Hepatic stellate cell (primary cell): ENCODE measurements around the gene TBC1D2B.

ENCODE experiments used
- DNase-seq: peaks from one replicate; pipeline ENCODE4 v3.0.0; 2011; ENCODE audit warnings: low spot score

Gene TBC1D2B

DNA sequence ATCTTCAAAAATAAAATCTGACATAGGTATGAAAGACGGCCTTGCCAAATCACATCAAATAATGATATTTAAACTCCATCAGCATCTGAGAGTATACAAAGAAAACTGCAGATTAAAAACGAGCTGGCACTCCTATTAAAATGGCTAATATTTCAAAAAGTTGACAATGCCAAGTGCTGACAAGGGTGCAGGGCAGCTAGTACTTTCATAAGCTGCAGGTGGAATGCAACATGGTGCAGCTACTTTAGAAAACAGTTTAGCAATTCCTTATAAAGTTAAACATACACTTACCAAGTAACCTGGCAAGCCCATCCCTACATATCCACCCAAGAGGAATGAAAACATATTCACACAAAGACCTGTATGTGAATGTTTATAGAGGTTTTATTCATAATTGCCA is 23.0 kb downstream of the TBC1D2B start:
- no peak for DNase-seq

DNA sequence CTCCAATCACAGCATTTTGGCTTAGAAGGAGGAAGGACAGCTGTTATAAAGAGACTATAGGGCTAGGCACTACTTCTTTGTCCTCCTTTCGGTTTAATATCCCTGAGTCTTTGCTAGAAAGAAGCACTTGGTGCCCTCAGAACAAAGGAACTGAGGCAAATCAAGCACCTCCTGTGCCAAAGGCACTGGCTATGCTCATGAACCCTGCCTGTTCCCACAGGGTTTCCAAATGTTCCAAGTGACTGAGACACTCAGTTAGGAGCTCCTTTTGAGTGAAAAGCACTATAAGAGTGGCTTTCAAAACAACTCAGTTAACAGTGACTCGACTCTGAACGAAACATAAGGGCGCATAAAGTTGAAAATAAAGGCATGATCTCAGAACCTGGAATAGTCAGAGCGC is 25.0 kb downstream of the TBC1D2B start:
- no peak for DNase-seq

DNA sequence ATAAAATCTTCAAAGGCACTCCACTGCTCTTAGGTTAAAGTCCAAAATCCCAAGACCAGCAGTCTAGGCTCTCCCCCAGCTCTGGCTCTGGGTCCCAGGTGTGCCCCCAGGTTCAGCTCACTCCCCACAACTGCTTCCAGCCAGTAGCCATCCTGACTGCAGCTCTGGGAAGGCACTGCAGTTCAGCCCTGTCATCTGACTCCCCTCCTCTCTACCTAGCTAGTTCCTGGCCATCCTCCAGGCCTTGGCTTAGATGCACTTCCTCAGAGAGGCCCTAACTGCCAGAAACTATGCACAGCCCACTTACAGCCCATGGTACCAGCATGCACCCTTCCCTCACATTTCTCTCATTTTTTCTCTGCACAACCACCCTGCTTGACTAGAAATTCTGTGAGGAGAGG is 25.5 kb downstream of the TBC1D2B start:
- no peak for DNase-seq

DNA sequence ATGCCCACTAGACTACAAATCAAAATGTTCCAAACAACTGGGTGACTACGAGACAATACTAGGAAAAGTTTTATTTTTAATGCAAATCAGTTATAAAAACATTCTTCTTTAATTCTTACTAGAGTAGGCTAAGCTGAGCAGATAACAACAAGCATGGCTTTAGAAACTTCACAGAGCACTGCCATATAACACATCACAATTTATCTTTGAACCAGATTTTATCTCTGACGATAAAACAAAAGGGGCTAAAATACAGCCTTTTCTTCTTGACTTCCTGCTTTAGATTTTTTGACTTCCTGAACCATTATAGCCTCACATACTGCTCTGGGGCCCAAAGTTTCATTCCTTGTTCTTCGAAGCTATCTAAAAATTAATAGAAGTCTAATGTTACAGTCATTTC is 25.9 kb downstream of the TBC1D2B start:
- no peak for DNase-seq

DNA sequence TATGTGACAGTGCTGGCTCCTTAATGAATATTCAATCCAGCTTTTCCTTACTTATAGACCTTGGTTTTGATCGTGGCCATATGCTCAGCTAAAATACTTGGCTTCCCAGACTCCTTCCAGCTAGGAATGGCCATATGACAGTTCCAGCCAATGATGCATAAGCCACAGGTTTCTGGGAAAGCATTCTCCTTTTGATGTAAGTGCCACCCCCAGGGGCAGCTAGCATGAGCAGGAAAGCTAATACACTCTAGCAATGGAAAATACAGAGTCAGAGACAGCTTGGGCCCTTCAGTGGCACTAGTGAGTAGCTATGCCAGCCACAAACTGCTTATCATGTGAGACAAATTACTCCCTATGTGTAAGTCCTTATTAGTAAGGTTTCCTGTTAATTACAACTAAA is 26.7 kb downstream of the TBC1D2B start:
- no peak for DNase-seq

DNA sequence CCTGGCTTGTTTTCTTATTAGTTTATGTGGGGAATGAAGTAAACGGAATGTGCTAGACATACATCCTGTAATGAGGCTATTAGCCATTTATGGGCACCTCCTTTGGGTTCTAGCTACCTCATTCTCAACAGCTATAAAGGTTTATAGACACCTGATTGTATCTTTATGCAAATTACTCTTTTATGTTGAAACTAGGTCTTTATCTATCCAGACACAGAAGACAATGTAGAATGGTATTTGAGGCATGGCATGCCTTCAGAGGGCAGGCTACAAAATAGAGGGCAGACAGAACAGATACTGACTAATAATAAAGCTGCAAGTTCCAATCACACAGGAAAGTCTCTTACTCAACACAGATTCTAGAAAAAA is 27.1 kb downstream of the TBC1D2B start:
- no peak for DNase-seq

DNA sequence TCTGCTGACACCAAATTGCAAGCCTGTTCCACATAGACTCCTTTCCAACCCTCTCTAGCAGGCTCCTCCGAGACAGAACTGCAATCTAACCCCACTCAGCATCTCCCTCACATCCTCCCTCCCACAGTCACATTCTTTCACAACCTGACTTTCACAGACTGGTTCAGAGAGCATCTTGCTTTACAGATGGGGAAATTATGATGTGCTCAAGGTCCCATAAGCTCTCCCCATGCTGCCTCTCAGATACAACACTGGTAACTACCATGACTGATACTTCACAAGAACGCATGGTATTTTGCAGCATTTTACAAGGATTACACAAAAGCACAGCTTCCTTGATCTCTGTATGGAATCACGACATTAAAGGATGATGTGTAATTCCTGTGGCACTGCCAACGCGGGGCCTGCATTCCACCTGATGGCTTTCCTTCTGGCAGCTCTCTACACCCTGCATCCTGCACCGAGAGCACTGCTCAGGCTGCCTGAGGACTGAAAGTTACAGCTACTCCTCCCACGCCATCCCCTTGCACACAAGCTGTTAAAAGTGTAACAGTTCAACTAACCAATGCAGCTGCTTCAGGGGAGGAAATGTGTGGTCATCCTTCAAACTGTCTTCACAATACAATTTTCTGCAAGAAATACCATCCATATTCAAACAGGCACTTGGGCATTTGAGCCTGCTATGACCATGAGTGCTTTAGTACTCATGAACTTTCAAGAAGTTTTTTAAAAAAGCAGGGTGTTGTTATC is 27.6 kb downstream of the TBC1D2B start:
- no peak for DNase-seq

DNA sequence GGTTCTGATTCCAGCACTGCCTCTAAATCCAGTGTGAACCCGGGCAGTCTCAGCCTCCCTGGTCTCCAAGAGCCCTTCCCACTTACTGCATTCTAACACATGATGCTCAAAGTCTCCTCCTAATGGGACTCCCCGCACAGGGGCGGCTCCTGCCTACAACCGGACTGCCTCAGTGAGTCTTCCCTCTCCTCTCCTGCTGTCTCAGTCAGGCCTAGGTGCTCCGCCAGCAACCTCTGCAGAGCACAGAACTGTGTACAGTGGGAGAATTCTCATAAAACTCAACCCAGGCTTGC is 28.9 kb downstream of the TBC1D2B start:
- DNase-seq: no peak

DNA sequence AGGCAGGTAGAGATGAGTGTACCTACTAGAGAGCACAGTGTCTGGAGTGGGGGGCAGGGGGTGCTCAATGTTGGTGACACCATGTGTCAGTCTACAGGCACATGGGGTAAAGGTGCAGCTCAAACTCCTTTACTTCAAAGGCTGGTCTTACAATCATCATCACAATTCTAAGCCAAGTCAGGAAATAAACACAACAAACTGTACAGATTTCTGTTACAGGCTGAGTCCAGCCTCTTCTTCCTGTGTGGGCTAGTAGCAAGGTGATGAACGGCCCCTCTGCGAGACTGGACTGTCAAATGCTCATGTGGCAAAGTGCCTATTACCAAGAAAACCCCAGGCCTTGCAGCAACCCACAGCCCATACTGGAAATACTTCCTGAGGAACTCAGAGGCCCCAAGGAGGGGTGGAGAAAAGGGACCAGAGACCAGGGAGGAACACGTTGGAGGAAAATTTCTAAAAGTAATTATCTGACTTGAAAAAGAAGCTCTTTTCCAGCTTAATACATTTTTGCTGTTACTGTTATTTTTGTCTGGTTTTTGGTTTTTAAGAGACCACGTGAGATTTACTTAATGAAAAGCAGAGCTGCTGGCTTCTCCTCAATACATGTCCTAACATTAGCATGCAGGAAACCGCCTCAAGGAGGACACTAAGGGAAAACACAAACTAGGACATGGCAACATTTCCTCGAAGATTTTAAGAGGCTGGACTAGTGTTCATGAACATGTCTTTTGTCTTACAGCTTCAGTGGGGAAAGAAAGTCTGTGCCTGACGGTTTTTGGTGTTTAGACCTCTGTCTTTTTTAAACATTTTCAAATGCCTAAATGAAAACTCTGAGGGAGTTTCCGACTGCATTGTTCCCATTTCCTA is 29.5 kb downstream of the TBC1D2B start:
- no peak for DNase-seq

DNA sequence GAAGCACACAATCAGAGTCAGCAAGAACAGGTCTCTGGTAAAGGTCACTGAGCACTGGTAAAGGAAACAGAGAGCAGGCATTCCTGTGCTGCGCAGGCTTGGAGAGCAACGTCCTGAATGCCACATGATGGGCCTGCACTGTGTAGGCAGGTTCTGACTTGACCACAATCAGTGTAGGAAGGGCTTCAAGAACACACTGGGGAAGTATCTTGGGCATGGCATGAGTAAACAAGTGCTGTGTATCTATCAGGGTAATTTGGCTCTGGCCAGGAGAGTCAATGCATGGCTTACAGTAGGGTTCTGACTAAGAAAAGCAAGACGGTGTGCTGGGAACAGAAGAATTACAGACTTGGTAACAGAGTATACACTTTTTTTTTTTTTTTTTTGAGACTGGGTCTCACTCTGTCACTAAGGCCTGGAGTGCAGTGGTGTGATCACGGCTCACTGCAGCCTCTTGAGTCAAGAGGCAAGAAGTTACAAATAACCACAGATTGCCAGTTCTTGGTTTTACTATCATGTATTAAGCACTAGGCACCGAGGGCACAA is 30.6 kb downstream of the TBC1D2B start:
- DNase-seq: no peak

DNA sequence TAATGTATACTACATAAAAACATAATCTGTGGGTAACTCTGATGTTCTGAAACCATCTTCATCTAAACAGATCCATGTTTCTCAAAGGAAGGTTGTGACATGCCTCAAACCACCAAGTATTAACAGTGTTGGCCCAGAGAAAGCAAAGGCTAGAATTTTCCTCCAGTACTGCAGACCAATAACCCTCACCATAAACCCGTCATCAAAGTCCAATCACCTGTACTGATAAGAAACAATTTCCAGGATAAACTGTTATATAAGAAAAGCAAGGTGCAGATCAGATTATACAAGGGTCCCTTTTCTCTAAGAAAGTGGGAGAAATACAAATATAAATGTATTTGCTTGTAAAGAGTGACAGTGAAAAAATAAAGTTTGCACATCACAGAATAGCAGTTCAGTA is 32.3 kb downstream of the TBC1D2B start:
- no peak for DNase-seq

DNA sequence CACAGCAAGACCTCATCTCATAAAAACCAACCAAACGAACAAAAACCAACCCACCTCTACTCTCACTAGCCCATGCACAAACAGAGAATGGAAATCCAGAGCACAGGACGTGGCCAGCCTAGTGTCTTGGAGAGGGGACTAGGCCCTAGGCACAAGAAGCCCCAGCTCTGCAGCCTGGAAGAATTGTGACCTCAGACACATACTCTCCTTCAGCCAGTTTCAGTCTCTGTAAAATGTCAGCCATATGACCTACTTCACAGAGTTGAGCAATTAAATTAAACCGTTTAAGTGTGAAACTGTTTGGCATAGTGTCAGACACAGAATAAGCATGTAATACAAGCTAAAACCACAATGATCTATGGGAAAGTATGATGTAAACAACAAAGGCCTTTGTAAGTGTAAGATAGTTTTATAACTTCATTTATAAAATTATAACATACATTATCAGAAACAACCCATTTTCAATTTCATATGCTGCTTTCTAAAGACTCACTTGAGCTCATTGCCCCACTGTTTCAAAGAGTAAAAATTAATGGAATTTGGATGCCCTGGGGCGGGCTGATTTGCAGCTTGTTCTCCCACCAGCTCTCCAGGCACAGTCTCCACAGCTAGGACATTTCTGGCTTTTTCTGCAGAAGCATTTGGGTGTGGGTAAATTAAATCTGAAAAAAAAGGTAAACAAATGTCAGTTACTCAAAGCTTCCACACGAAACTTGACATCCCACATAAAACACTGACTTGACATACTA is 32.9 kb downstream of the TBC1D2B start:
- DNase-seq: no peak

DNA sequence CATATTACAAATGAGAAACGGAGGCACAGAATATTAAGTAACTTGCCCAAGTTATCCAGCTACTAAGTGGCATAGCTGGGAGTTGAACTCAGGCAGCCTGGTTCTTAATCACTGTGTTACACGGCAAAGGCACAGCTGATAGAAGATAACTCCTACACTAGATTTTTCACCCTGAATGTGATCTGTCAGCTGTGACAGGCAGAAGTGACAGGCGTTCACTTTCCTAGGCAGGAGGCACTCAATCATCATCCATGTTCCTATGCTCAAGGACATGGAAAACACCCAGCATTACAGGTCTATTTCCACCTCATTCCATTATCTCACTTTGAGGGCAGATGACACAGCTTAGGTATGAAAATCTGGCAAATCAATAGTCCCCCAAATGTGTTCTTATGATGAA is 35.6 kb downstream of the TBC1D2B start:
- no peak for DNase-seq

DNA sequence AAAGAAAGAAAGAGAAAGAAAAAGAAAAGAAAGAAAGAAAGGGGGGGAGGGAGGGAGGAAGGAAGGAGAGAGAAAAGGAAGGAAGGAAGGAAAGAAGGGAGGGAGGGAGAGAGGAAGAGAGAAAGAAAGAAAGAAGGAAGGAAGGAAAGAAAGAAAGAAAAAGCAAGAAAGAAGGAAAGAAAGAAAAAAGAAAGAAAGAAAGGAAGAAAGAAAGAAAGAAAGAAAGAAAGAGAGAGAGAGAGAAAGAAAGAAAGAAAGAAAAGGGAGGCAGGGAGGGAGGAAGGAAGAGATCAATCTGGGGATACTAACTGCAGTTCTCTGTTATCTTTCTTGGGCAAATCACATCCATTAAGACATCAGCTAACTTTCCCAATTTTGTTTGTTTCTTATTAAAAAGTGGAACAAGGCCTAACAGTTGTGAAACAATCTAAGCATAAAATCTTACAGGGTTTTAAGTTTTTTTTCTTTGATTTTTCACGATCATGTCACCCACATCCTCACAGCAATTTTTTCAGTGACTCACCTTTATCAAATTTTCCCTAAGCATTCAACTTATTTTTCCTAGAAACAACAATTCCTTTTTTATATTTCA is 36.8 kb downstream of the TBC1D2B start:
- DNase-seq: no peak

DNA sequence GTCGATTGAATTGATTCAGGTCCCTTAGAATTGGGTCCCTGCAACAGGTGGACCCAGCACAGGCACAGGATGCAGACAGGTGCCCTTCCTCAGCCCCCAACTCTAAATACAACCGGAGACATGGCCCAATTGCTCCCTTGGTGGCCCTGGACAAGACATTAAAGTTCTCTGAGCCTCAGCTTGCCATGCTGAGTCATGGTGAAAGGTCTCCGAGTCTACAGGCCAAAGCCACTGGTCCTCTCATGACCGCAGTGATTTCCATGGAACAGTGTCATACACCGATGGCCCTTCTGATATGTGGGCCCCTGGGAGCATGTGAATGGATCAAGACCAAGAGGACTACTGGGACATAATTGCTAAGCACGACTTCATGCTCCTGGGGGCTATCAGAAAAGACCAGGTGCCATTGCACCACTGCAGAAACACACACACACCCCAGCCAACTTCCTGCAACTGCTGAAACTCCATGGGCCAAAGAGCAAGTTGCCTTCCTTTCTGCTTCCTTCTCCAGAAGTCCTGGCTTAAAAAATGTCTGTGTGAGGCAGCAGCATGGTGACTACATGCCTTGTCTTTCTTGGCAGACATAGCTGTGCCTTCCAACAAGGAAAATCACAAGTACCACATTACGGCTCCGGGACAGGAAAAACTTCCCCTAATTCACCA is 38.8 kb downstream of the TBC1D2B start:
- no peak for DNase-seq

DNA sequence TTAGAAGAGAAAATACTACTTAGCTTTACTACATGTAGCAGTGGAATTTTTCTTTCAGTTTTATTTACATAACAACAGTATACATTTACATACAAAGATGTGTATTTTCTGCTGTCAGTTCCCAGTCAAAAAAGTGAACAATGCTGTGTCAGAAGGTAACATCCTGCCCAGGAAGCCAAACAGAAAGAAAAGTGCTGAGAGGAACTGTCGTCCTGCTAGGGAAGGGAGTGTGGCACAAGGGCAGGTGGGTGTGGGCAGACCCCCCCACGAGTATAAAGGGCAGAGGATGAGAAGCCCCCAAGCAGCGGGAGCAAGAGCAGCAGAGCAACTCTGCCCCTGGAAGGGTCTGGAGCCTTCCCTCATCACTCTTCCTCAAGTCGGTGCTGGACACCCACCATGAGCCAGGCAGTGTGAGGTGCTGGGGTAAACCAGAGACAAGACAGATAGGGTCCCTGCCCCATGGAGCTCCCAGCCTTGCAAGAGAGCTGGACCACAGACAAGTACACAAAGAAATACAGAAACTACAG is 39.7 kb downstream of the TBC1D2B start:
- DNase-seq: no peak

DNA sequence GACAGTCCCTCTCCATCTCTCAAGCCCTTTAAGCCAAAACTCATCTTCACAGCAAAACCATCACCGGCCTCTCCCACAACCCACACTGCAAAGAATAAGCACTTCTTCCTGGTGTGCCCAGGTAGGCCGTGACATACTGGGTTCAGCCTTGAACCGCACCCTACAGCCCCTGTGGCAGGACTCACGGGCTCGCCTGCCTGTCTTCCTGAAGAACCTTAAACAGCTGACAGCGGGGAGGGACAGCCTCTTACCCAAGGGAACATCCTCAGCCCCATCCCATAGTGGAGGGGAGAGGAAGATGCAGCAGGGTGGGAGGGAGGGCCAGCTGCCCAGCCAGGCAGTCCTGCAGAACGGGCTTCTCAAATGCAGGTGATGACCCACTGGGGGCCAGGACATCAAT is 40.2 kb downstream of the TBC1D2B start:
- DNase-seq: no peak

DNA sequence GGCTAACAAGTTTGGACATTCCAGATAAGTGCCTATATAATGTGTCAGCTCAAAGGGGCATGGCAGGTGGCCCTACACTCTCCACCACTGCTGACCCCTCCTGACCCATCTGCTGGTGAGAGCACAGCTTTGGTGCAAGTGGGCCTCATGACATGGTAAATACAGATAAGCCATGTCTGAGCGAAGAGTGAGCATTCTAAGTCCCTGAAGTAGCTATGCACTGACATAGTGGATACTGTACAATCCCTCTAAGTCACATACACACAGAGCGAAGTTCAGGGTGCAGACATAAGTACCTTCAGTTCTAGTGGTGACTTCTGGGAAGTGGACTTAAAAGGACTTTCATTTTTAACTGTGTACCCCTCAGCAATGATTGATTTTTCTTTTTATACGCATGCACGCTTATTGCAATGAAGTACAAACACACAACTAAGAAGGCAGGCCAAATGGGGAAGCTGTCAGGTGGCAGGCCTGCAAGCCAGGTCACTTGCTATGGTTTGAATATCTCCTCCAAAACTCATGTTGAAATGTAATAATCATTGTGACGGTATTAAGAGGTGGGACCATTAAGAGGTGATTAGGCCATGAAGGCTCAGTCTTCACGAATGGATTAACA is 41.5 kb downstream of the TBC1D2B start:
- no peak for DNase-seq

DNA sequence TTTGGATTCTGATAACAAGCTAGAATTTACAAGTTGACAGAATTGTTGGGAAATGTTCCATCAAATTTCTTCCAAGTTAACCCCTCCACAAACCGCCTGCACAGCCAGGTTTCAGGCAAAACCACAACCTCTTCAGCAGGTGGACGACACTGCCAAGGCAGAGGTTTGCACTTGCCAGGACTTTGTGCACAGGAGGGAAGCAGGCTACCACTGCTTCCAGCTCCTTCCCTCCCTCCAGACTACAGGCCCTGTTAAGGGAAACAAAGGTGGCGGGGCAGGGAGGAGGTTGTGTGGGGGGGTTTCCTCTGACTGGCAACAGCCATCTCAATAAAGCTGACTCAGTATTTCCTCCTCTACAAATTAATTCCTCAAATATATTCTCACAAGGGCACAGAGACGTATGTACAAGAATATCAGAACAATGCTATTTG is 42.2 kb downstream of the TBC1D2B start:
- no peak for DNase-seq

DNA sequence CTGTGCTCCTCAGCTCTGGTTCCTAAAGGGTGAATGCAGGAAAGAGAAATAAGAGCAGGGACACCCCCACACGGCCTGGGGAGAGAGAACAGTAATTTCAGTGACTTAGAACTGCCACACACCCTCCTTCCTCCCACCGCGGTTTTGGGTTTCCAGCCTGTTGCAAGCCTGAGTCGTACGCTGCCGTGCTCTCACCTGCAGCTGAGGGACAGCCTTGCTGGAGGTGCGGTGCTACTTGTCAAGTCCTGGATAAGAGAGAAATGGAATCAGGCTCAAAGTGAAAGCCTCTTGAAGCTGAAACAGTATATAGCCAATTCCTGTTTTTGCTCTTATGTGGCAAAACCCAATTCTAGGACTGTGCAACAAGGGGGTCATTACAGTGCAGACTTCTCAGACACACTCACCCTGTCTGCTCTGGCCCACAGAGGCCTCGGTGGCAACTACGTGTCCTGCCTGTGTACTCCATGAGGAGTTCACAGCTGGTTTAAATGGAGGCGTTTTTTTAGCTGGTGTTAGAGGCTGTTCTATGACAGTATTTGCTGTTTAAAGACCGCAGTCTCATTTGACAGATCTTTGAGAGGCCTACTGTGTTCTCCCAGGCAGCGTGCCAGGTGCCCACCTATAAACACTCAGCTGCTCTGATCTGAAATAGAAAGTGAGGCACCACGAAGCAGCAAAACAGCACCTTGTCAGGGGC is 42.9 kb downstream of the TBC1D2B start:
- no peak for DNase-seq

DNA sequence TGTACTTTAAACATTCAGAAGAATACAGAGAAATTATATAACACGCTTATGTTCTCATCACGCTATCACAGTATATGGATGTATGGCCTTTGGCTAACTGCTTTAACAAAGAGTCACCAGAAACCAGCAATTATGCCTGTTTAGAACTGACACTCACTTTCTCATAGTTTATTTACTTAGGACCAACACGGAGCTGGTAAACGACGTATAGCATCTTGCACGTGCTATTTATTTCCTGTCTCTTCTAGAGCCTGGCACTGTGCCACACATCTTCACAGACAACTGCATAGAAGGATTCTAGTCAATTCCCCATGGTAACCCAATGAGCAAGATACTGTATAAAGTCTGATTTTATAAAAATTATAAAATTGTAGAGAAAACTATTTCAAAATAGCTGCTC is 43.6 kb downstream of the TBC1D2B start:
- no peak for DNase-seq
